ENCODE measurements around the gene DIPK2A.

Gene DIPK2A

GRCh38 chr3:143972505-143973258 is 1.1 kb downstream of the DIPK2A start (continued):
- TF ChIP-seq ZNF423 (tag by site-specific recombination; IDR thresholded peaks at IDR 0.05) (0 out of 2 replicates have a peak, but pooled peaks have one; percentile 27), SETDB1 (IDR thresholded peaks at IDR 0.05; ENCODE audit: insufficient read length, low read length) (no peak), MEIS1 (CRISPR knock-in tag; IDR thresholded peaks at IDR 0.05; ENCODE audit: borderline replicate concordance) (no peak), ZNF202 (tag by site-specific recombination; IDR thresholded peaks at IDR 0.05; ENCODE audit: borderline replicate concordance) (no peak), MYNN (tag by site-specific recombination; IDR thresholded peaks at IDR 0.05; ENCODE audit: borderline replicate concordance) (no peak), ATF2 (tag by site-specific recombination; IDR thresholded peaks at IDR 0.05; ENCODE audit: low read depth) (no peak), ZBTB6 (tag by site-specific recombination; IDR thresholded peaks at IDR 0.05) (peak; percentile 52; the same call in 1 of the 2 replicates), ZNF311 (tag by site-specific recombination; IDR thresholded peaks at IDR 0.05; ENCODE audit: borderline replicate concordance) (no peak), ZNF621 (tag by site-specific recombination; IDR thresholded peaks at IDR 0.05) (no peak), ZNF529 (tag by site-specific recombination; IDR thresholded peaks at IDR 0.05; ENCODE audit: insufficient replicate concordance) (no peak), ZSCAN16 (tag by site-specific recombination; IDR thresholded peaks at IDR 0.05) (no peak), PRDM1 (tag by site-specific recombination; IDR thresholded peaks at IDR 0.05) (no peak), ZNF654 (tag by site-specific recombination; IDR thresholded peaks at IDR 0.05; ENCODE audit: low read depth) (no peak), ZNF513 (tag by site-specific recombination; IDR thresholded peaks at IDR 0.05) (no peak), PBX3 (CRISPR knock-in tag; IDR thresholded peaks at IDR 0.05) (no peak), SCRT1 (tag by site-specific recombination; IDR thresholded peaks at IDR 0.05; ENCODE audit: borderline replicate concordance) (peak; percentile 66; the same call in 1 of the 2 replicates), ZNF23 (tag by site-specific recombination; IDR thresholded peaks at IDR 0.05; ENCODE audit: borderline replicate concordance) (no peak), ZNF341 (tag by site-specific recombination; IDR thresholded peaks at IDR 0.05; ENCODE audit: low read depth) (no peak), ZNF626 (tag by site-specific recombination; IDR thresholded peaks at IDR 0.05) (no peak), ZFP69B (tag by site-specific recombination; IDR thresholded peaks at IDR 0.05) (no peak), ZNF664 (tag by site-specific recombination; IDR thresholded peaks at IDR 0.05) (no peak), YY2 (tag by site-specific recombination; IDR thresholded peaks at IDR 0.05) (no peak), KLF10 (tag by site-specific recombination; IDR thresholded peaks at IDR 0.05) (no peak), HIC1 (tag by site-specific recombination; IDR thresholded peaks at IDR 0.05) (0 out of 2 replicates have a peak, but pooled peaks have one; percentile 4), ZNF610 (tag by site-specific recombination; IDR thresholded peaks at IDR 0.05; ENCODE audit: borderline replicate concordance) (no peak), ZNF777 (tag by site-specific recombination; IDR thresholded peaks at IDR 0.05; ENCODE audit: borderline replicate concordance) (no peak), PRDM10 (tag by site-specific recombination; IDR thresholded peaks at IDR 0.05) (no peak), GLIS1 (tag by site-specific recombination; IDR thresholded peaks at IDR 0.05) (no peak), ZNF155 (tag by site-specific recombination; IDR thresholded peaks at IDR 0.05) (no peak)
